Measurements from ENCODE around the gene DPRX.
"Not testable (repeated sequence)": the region's sequence is repeated elsewhere in the genome, so short reads cannot be mapped to it uniquely, and the experiment has no call there.

Gene DPRX

DNA sequence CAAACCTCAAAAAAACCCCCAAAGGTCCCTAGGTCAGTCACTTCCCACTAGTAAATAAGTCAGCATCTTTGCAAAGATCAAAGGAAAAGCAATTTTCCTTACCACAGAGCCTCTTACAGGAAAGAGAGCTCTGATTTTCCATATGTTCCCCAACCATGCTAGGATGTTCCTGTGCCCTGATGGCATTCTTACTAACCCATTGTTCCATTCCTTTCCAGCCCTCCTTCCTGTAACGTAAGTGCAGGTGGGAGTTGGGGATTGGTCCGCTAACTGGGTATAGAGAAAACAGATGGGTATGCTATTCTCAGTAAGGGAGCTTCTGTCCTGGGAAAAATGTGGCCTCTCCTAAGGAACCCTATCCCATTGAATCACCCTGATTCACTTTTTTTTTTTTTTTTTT lies 14.3 kb downstream of the DPRX start:
- DNase-seq (ENCODE audit: low spot score) = peak; percentile 57

DNA sequence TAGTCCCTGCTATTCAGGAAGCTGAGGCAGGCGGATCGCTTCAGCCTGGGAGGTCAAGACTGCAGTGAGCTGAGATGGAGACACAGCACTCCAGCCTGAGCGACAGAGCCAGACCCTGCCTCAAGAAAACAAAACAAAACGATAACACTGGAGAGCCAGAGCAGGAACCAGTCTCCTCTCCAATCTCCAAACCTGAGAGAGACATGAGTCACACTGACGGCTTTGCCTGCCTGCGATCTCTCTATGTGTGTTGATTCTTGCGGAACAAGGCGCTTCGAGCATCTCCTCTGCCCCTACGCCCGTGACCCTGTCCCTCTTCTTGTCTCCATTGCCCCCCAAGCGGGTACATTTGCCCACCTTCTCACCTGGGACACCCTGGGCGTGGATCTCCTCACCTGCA lies 15.6 kb downstream of the DPRX start:
- DNase-seq (ENCODE audit: low spot score) = no peak

- no peak for DNase-seq (ENCODE audit: low spot score)
Observed at GRCh38 chr19:53647792-53648191, 16.0 kb downstream of the DPRX start.

GRCh38 chr19:53649746-53650593 lies 18.2 kb downstream of the DPRX start:
- no peak for DNase-seq (ENCODE audit: low spot score)

GRCh38 chr19:53652476-53652875 lies 20.7 kb downstream of the DPRX start:
- no peak for DNase-seq (ENCODE audit: low spot score)

DNA sequence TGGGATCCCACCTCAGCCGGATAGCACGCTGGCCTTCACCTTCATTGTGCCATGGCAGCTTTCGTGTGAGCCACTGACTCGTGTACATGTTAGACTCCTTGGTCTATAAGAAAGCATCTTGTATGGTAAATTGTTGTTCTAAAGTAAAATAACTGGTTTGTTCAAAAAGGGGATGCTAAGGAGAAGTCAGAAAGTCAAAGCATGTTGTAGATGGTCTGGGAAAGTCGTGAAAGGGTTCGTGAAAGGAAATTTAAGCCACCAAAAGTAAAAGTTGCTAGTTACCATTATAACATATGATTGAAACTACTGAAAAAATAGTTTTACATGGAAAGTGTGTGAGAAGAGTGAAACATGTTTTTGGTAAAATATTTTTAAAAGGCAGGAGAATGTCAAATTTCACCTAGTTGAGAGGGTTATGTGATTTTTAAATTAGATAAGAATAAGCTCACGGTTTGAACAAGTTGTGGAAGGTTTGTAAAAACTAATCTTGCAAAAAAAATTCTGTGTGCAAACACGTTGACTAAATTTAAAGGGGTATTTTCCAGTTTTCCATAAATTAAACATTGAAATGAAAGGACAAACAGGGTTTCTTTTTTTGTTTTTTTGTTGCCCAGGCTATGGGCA lies 23.4 kb downstream of the DPRX start:
- no peak for DNase-seq (ENCODE audit: low spot score)

GRCh38 chr19:53657330-53657729 lies 25.5 kb downstream of the DPRX start:
- no peak for DNase-seq (ENCODE audit: low spot score)

- DNase-seq (ENCODE audit: low spot score) = no peak
Observed at GRCh38 chr19:53657778-53658177, 26.0 kb downstream of the DPRX start.

DNA sequence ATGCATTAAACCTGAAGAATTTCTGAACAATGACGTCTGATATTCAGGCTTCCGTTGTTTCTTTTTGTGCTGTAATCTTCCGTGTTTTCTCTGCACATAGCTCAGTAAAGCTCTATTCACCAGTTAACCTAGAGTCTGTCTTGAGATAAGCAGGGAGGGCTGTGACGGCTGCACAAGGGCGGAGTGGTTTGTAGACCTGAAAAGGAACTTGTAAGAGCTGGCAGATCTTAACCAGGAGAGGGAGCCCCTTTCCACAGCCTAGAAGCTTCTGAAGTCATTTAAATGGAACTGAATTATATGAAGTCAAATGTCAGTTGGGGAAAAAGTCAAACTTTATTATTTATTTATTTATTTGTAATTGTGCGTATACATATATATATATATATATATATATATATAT lies 27.5 kb downstream of the DPRX start:
- DNase-seq (ENCODE audit: low spot score) = peak; percentile 52

- DNase-seq (ENCODE audit: low spot score) = no peak
Observed at GRCh38 chr19:53660584-53660983, 28.8 kb downstream of the DPRX start.

DNA sequence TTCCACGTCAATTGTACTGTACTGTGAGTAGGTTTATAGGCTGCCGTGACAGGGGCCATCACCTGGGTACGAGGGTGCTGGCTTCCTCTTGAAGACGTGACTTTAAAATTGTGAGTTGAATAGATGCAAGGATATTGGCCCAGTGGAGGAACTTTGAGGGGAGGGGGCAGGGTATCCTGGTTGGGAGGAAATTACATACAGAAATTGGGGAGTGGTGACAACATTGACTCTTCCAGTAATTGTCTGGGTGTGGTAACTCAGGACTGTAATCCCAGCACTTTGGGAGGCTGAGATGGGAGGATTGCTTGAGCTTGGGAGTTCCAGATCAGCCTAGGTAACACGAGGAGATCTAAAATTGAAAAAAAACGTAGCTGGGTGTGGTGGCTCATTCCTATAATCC lies 30.4 kb downstream of the DPRX start:
- DNase-seq (ENCODE audit: low spot score) = no peak

DNA sequence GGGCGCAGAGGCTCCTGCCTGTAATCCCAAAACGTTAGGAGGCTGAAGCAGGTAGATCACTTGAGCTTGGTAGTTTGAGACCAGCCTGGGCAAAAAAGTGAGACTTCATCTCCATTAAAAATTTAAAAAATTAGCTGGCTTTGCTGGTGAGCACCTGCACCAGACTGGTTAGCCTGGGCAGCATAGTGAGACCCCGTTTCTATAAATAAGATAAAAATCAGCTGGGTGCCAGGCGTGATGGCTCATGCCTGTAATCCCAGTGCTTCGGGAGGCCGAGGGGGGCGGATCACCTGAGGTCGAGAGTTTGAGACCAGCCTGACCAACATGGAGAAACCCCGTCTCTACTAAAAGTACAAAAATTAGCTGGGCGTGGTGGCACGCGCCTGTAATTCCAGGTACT lies 32.4 kb downstream of the DPRX start:
- DNase-seq (ENCODE audit: low spot score) = no peak

GRCh38 chr19:53664760-53665159 lies 33.0 kb downstream of the DPRX start:
- DNase-seq (ENCODE audit: low spot score) = no peak

GRCh38 chr19:53666331-53666730 lies 34.5 kb downstream of the DPRX start:
- not testable (repeated sequence) for DNase-seq (ENCODE audit: low spot score)

DNA sequence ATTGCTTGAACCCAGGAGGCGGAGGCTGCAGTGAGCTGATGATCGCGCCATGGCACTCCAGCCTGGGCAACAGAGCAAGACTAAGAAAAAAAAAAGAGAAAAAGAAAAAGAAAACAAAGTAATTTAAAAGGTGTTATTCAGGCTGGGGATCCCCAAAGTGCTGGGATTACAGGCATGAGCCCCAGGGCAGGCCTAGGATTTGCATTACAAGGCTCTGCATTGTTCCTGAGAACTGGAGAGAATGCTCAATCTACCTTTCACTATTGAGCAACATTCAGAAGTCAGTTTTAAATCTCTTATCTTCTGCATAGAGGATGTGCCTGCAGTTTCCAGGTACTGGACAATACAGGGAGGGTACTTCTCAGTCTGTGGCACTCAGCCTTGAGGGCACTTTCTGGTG lies 37.0 kb downstream of the DPRX start:
- DNase-seq (ENCODE audit: low spot score) = not testable (repeated sequence)

DNA sequence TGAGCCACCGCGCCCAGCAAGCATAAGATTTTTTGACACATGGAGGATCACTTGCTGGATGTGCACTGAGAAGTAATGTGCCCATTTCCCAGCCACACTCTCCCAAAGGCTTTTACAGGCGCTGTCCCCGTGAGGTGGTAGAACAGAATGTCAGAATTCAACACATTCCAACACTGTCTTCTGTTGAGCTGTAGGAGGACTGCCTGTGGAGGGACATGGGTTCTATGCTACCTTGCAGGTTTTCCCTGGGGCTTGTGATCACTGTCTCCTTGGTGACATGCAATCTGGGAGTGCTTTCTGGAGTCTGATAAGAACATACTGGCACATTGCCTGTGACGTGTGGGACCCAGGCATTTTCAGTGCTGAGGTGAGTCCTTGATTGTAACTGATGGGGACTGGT lies 38.5 kb downstream of the DPRX start:
- DNase-seq (ENCODE audit: low spot score) = no peak

DNA sequence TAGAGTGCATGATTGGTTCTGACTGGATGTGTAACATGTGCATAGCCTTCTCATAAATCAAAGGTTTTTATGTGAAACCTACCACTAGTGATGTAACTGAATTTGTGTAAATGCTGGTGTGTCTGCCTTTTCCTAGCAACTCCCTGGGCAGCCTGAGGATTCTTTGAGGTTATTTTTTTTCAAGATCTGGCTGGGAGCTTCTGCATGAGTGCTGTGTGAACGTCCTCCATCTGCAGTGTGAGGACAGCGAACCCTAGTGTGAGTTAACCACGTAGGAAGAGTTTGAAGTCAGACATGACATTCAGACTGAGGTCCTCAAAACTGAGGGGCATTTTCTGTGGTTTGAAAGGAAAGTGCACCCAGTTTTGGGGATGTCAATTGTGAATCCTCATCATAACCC lies 39.9 kb downstream of the DPRX start:
- no peak for DNase-seq (ENCODE audit: low spot score)

All from SW480 (cell line).